ENCODE results near the gene ADGRV1. TPM values are rescaled to one million over a fixed set of nuclear protein-coding genes. Genes with fewer than 3 reads are reported as not detected.

Gene ADGRV1
- total RNA-seq, 1 experiment from 2014 or later = 64.8 TPM

DNA sequence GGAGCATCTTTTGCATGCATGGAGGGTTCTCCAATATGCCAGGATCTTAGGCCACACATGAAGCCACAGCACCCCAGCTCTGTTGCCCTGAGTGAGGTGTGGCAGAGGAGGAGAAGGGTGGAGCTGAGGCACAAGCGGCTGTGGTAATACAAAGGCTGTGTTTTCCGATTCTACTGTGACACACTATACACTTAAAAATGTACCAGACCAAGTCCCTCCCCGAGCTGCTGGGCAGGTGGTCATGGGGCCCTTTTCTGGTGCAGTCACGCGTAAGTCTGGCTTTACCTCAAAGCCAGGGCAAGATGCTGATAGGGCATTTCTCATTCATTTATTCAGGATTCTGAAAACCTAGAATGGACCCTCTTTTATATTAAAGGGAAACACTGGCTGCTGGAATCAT, 3.7 kb downstream of the ADGRV1 start:
- H3K27me3 Mint-ChIP-seq (ENCODE audit: low read depth) = no peaks in the 10 kb centered on the region
- Histone ChIP-seq H3K4me1 (ENCODE audit: insufficient read depth, low read length) (peaks cover 9% of the 10 kb centered on the region; the same call in 1 of the 2 replicates), H2BK5ac (ENCODE audit: insufficient read length, low read length) (no peak overlapping the region), H4K8ac (replicated peaks; ENCODE audit: insufficient read length, low read depth, low read length) (no peak overlapping the region), H3K9ac (ENCODE audit: extremely low read depth, insufficient read length, low read length) (no peak overlapping the region), H4K20me1 (ENCODE audit: control insufficient read depth, insufficient read depth, insufficient read length) (no peaks in the 10 kb centered on the region), H2BK20ac (ENCODE audit: low read depth, low read length, poor library complexity, severe bottlenecking) (no peak overlapping the region), H3K79me1 (ENCODE audit: insufficient read depth, low read depth, low read length, poor library complexity, severe bottlenecking) (no peaks in the 10 kb centered on the region), H3K4ac (ENCODE audit: low read depth, low read length) (no peak overlapping the region), H2BK12ac (ENCODE audit: insufficient read length, low read depth, low read length) (no peak overlapping the region), H3K79me2 (ENCODE audit: insufficient read depth, low read length) (peaks cover 23% of the 10 kb centered on the region; the same call in 1 of the 2 replicates), H3K56ac (ENCODE audit: insufficient read length, low read depth, low read length) (no peak overlapping the region), H3K27me3 (ENCODE audit: insufficient read depth, low read length) (no peaks in the 10 kb centered on the region), H3K27ac (ENCODE audit: insufficient read length, low read depth, low read length) (no peak overlapping the region), H3K4me2 (ENCODE audit: insufficient read depth, insufficient read length, low read length) (peak overlapping the region; percentile 15), H4K5ac (ENCODE audit: insufficient read length, low read depth, low read length) (no peak overlapping the region), H4K91ac (ENCODE audit: insufficient read length, low read depth, low read length) (no peak overlapping the region), H3T11ph (ENCODE audit: low read length) (no peak overlapping the region), H2AFZ (ENCODE audit: low read length) (no peak overlapping the region), H3K23ac (ENCODE audit: insufficient read length, low read depth, low read length) (no peak overlapping the region), H3K23me2 (ENCODE audit: insufficient read length, low read depth, low read length, poor library complexity, severe bottlenecking) (peaks cover 4% of the 10 kb centered on the region), H3K14ac (ENCODE audit: insufficient read depth, low read length) (no peak overlapping the region), H2BK15ac (ENCODE audit: low read depth, low read length) (no peak overlapping the region), H3K18ac (ENCODE audit: insufficient read length, low read depth, low read length) (no peak overlapping the region), H2BK120ac (ENCODE audit: low read depth, low read length, poor library complexity, severe bottlenecking) (no peak overlapping the region), H2AK5ac (ENCODE audit: insufficient read length, low read length) (no peak overlapping the region), H3K9me3 (ENCODE audit: control insufficient read depth, low read depth, low read length) (no peaks in the 10 kb centered on the region)
- WGBS (ENCODE audit: extremely low coverage, insufficient read length, low lambda C conversion rate) = no CpG with 5 or more reads among the region's 5 CpGs
- H3K9me3 Mint-ChIP-seq = peaks cover 17 to 25% of the 10 kb centered on the region in 2 experiments
- peaks cover 62 to 67% of the 10 kb centered on the region in 2 experiments for H3K4me1 Mint-ChIP-seq
- H3K36me3 Mint-ChIP-seq (ENCODE audit: insufficient read depth in 1 of 3, low read depth in 3 of 3) = peaks cover 5 to 20% (median 19%) of the 10 kb centered on the region in 3 experiments; a peak in 6 of 7 replicates
- H3K27ac Mint-ChIP-seq = peak overlapping the region; percentile 58 to 97 (median 94)
- peak overlapping the region in 1 of 2 experiments; percentile 93; a peak in 3 of 5 replicates for H3K4me3 Mint-ChIP-seq
- TF ChIP-seq CTCF (conservative IDR thresholded peaks at IDR 0.05) = no peak
- no peak for DNase-seq

Data from H9 (cell line).